Endothelial cell of umbilical vein (primary cell): ENCODE data around the gene NUPR1.

ENCODE experiments used
- EZH2 ChIP-seq: IDR thresholded peaks from 2 replicates; pipeline ENCODE4 v1.6.1; 2012; ENCODE audit warnings: borderline replicate concordance, low read depth, mild to moderate bottlenecking, moderate library complexity, low read length, inconsistent platforms; ENCODE audit not compliant: severe bottlenecking
- JUN ChIP-seq: IDR thresholded peaks from 2 replicates; pipeline ENCODE4 v1.6.1; 2011; ENCODE audit warnings: borderline replicate concordance, low read depth; ENCODE audit not compliant: insufficient read length, insufficient read depth
- MYC ChIP-seq: IDR thresholded peaks from one replicate; pipeline ENCODE4 v1.6.1; 2011; ENCODE audit warnings: mild to moderate bottlenecking, low read depth, low read length
- POLR2AphosphoS5 ChIP-seq: IDR thresholded peaks from 2 replicates; pipeline ENCODE4 v1.6.1; 2012; ENCODE audit warnings: low read depth, mild to moderate bottlenecking, control low read depth, low read length, moderate library complexity; ENCODE audit not compliant: insufficient read depth
- TF ChIP-seq, protein P1 (sequence below), 2 donors: IDR thresholded peaks; 1 replicate in 1 of 2; 2 replicates in 1 of 2; pipeline ENCODE4 v1.5.1; 2011; ENCODE audit warnings: low read length in 2 of 2, mild to moderate bottlenecking in 2 of 2, moderate library complexity in 2 of 2, control low read depth in 1 of 2, inconsistent platforms in 1 of 2, low read depth in 1 of 2; ENCODE audit not compliant: insufficient read depth in 1 of 2; ENCODE audit errors: extremely low read depth in 1 of 2

DNA sequence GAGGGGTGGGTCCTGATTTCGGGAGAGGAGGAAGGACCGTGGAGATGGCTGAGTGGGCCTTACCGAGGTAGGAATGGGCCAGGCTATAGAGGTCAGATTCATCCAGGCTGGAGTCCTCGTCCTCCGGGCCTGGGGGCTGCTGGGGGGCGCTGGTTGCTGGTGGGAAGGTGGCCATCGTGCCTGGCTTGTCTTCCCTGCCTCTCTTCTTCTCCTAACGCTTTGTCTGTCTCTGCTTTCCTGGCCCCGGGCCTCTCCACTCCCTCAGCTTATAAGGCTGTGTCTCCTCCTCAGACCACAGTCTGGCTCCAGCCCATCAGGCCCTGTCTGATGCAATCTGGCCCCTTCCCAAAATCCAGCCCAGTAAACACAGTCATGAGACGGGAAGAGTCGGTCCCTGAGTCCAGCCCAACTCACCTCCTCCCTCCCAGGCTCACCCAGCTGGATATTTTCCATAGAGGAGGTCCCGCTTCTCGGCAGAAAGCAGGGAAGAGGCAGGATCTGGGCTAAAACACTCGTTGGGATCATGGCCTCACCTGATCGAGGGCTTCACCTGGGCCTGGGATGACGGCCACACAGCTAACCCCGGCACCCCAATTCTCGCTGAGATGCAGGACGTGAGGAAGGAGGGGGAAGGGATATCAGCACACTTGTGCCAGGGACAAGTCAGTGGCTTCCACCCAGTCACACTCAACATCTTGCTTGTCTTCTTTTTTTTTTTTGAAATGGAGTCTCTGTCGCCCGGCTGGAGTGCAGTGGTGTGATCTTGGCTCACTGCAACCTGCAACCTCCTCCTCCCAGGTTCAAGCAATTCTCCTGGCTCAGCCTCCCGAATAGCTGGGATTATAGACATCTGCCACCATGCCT lies at the start of gene NUPR1:
- TF ChIP-seq, protein P1, sequence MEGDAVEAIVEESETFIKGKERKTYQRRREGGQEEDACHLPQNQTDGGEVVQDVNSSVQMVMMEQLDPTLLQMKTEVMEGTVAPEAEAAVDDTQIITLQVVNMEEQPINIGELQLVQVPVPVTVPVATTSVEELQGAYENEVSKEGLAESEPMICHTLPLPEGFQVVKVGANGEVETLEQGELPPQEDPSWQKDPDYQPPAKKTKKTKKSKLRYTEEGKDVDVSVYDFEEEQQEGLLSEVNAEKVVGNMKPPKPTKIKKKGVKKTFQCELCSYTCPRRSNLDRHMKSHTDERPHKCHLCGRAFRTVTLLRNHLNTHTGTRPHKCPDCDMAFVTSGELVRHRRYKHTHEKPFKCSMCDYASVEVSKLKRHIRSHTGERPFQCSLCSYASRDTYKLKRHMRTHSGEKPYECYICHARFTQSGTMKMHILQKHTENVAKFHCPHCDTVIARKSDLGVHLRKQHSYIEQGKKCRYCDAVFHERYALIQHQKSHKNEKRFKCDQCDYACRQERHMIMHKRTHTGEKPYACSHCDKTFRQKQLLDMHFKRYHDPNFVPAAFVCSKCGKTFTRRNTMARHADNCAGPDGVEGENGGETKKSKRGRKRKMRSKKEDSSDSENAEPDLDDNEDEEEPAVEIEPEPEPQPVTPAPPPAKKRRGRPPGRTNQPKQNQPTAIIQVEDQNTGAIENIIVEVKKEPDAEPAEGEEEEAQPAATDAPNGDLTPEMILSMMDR (IDR thresholded peaks at IDR 0.05; ENCODE audit: extremely low read depth in 1 of 2, insufficient read depth in 1 of 2, low read depth in 1 of 2, low read length in 2 of 2), result no peak
- TF ChIP-seq EZH2, result no peak
- no peak for TF ChIP-seq POLR2AphosphoS5
- TF ChIP-seq MYC, result no peak
- no peak for TF ChIP-seq JUN
